SK-N-MC (cell line): Measurements from ENCODE around the gene TCN2.

Source experiments
- EZH2 ChIP-seq: fragments of 200-600 bp; sonication (generic); IDR thresholded peaks from one replicate; pipeline ENCODE4 v1.6.1; 2017; ENCODE audit warnings: antibody characterized with exemption
- FOXP2 ChIP-seq: optimal IDR thresholded peaks from 2 replicates; pipeline ENCODE3; 2011; ENCODE audit warnings: mild to moderate bottlenecking, moderate library complexity; ENCODE audit not compliant: insufficient read depth; ENCODE audit errors: extremely low read length, control extremely low read depth
- POLR2AphosphoS5 ChIP-seq: IDR thresholded peaks from 2 replicates; pipeline ENCODE4 v1.6.1; 2012; ENCODE audit warnings: mild to moderate bottlenecking, low read depth, low read length, borderline replicate concordance

DNA sequence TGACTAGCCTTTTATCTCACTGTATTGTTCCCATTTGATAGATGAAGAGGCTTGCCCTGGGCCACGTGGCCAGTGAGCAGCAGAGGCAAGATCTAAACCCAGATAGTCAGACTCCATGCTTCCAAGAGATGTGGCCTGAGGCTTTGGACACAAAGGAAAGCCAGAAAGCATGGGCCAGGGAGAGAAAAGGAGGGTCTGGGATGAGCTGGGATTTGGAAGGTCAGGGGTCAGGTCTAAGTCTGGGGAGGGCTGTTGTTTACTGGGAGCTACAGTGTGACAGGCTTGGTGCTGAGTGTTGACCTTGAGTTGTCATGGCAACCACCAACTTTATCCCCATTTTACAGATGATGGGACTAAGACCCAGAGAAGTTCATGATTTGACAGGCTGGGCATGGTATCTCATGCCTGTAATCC lies 30.7 kb downstream of the TCN2 start:
- TF ChIP-seq FOXP2 (no peak), EZH2 (no peak), POLR2AphosphoS5 (no peak)
